CD4-positive, alpha-beta T cell treated with Interleukin-6 at 100 ng/mL for 8 hours (primary cell): Measurements from ENCODE around the gene PHF14.

Source experiments
- DNase-seq: peaks from one replicate; pipeline ENCODE4 v3.0.0-alpha.2; 2020; ENCODE audit warnings: mixed read lengths, low spot score

Gene PHF14

DNA sequence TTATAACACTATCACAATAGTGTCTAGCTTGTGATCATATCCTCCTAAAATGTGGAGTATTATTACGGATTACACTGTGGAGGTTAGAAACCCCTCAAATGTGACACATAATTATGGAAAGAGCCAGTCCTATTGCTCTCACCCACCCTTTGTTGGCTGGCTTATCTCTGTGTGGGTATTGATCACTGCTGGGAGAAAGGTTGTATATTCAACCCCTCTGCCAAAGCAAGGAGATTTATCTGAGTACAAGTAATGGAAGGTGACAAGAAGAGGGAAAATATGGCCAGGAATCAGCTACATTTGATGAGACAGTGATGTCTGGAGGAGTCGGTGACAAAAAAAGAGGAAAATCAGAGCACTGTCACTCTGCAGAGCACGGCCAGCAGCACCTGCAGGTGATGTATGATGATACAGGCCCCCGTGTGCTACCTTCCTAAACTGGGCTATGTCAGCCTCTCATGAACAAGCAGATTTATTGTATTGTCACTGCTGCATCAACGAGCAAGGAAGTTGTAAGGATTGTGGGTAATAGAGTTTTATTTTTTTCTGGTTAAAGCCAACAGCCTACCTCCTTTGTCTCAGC, 235.3 kb downstream of the PHF14 start:
- DNase-seq: no peak

DNA sequence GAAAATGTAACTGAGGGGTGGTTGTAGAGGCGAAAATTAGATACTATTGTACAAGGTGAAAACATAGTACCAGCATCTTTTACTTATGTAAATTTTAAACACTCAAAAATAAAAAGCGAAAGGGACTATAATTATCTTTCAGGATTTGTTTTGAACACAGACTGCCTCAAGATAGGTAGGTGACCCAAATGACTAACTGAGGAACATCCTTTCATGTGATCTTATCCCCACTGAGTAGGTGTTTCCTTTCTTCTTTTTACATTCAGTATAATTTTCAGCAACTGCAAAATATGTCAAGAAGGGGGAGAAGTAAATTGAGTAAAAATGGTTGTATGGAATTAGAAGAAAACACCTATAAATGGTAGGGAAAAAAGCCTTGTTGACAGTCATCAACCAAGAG, 236.7 kb downstream of the PHF14 start:
- no peak for DNase-seq

DNA sequence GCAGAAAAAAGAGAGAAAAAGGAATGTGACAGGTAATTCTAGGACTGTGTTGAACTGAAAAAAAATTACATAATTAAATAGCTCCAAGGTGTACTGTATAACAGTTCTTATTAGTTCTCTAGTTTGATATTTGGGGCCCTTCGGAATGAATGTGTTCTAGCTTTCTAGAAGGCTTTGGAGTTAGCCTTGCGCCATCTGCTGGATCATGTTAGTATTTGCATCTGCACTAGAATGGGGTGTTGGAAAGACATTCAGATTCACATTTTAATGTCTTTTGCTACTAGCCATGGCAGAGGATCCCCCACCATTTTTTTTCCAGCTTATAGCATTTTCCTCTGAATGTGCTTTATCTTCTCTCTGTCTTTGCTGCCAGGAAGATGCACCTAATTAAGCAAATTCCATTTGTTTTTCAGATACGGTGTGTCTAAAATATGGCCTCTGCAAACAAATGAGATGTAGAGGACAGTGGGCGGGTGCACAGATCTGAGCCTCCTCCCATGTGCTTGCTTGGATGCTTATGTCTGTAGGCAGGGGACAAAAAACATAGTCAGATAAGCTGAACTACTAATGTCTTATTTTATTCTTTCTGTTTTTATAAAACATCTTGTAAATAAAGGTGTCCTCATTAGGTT, 238.5 kb downstream of the PHF14 start:
- peak; percentile 36 for DNase-seq

DNA sequence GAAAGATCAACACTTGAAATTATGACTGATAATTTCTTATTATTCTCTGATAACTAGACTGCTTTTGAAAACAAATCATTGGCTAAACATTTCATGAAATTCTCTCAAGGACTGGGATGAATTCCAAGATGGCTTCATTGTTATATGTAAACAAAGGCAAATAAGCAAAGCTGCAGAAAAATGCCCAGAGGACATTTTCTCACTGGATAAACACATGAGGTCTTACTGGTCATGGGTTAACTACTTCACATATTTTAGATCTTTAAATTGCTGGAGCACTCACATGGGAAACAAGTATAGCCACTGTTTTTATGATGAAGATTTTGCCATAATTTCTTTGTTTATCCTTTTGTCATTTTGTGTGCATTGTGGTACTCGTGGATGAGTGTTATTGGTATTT, 239.1 kb downstream of the PHF14 start:
- no peak for DNase-seq

DNA sequence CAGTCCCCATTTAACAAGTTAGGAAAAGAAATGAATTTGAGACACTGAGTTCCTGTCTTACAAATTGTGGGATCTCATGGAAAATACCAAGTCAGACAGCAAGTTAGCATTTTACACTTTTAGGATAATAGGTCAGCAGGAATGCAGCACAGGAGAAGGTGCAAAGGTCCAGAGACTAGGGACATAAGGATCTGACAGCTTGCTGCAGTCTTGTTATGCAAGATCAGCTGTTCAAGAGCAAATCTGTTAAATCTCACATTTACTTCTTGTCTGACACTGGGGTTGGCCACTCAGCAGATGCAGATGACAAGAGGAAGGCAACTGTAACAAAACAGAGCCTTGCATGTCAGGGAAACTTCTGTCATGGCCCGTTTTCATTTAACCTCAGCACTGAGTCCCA, 239.6 kb downstream of the PHF14 start:
- no peak for DNase-seq

DNA sequence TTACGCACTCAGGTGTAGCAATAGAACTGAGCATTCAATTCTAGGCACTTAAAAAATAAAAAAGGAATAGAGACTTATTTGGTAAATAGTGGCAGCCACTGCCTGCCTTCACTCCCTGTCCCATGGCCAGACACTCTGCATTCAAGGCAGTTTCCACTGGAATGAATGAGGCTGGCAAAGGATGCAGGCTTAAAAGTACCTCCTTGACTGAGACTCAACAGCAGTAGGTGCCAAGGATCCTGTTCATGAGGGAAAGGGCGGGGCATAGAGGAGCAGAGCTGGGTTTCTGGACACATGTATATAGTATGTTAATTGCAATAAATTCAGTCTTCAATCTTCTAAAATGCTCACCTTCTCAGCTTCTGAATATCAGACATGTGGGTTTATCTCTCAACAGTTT, 242.6 kb downstream of the PHF14 start:
- DNase-seq: no peak

DNA sequence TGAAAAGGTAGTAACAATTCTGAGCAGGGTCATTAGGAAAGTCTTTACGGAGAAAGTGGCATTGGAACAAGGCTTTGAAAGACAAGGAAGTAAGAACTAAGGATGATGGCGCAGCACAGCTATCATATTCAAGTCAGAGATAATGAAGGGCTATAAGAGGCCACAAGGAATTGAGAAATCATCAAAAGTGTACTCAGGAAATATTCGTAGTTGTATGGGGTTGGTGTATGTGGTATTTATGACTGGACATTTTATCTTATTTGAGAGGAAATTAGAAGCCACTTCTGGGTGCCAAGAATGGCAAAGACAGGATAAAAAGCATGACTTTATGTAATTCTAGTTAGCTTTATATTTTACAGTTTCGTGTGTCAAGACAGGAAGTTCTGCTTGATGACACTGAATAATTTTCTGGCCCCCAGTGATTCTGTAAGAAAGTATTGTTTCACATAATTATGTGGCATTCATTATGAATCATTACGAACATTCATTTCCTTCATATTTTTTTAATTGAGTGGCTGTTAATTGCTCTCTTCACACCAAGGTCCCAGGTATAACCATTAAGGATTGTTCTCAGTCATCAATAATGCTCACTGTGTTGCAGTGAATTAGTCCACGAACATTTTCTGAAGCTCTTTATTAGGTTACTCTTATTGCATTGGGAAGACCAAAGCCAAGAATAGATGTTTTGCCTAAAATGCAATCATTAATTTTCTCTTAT, 244.3 kb downstream of the PHF14 start:
- DNase-seq: no peak
